COLO668 (cell line): ENCODE measurements around the gene HNMT.
"Not testable (repeated sequence)": the region's sequence is repeated elsewhere in the genome, so short reads cannot be mapped to it uniquely, and the experiment has no call there.

ENCODE experiments used
- DNase-seq: peaks from one replicate; lab custom pipeline; 2025; ENCODE audit not compliant: unreplicated experiment; lab: John Stamatoyannopoulos, UW

Gene HNMT

GRCh38 chr2:138037090-138037489 lies 72.8 kb downstream of the HNMT start:
- DNase-seq = no peak

- no peak for DNase-seq
These were observed 76.3 kb downstream of the HNMT start for GRCh38 chr2:138040616-138041015.

- DNase-seq = no peak
These were observed 78.0 kb downstream of the HNMT start for GRCh38 chr2:138042311-138042710.

GRCh38 chr2:138043588-138043987 lies 79.3 kb downstream of the HNMT start:
- not testable (repeated sequence) for DNase-seq

- no peak for DNase-seq
These were observed 94.2 kb downstream of the HNMT start for GRCh38 chr2:138058427-138058826.

- DNase-seq = no peak
These were observed 95.4 kb downstream of the HNMT start for GRCh38 chr2:138059487-138060300.

- peak; percentile 19 for DNase-seq
These were observed 96.0 kb downstream of the HNMT start for GRCh38 chr2:138060301-138060635.

GRCh38 chr2:138061961-138062360 lies 97.7 kb downstream of the HNMT start:
- DNase-seq = no peak

GRCh38 chr2:138063181-138063580 lies 98.9 kb downstream of the HNMT start:
- no peak for DNase-seq
